PC-3 (cell line): Measurements from ENCODE around the gene SMAD3. TPM values are rescaled to one million over a fixed set of nuclear protein-coding genes. Genes with fewer than 3 reads are reported as not detected.

Experiments used
- ATAC-seq: fragments of 200-7000 bp; cut with Tn5 transposase; 2 replicates; pipeline ENCODE4 v1.9.1; 2020; ENCODE audit warnings: mild to moderate bottlenecking, moderate library complexity
- BruUV-seq: library from RNA; stranded (reverse); fragments of 400-500 nt; replicated peaks from 2 replicates; lab custom pipeline; 2021; lab: Mats Ljungman, UMichigan
- CTCF ChIA-PET: fragments of 300-600 bp; sonication (Branson Sonifier 250); formaldehyde crosslinking; loops from one replicate; lab custom pipeline; 2022; ENCODE audit warnings: antibody characterized with exemption; lab: Charles Lee
- POLR2A ChIA-PET: fragments of 300-600 bp; sonication (Branson Sonifier 250); formaldehyde crosslinking; loops from one replicate; lab custom pipeline; 2022; ENCODE audit warnings: antibody characterized with exemption; ENCODE audit not compliant: unreplicated experiment; lab: Charles Lee
- DNase-seq: peaks from one replicate; pipeline ENCODE4 v3.0.0-alpha.2; 2015
- H2AFZ ChIP-seq: fragments of 300-600 bp; sonication (generic); 2 replicates; pipeline ENCODE4 v1.6.0; 2016; ENCODE audit warnings: antibody characterized with exemption, low read length
- H3F3A ChIP-seq: fragments of 300-600 bp; sonication (generic); one replicate; pipeline ENCODE4 v1.6.0; 2017; ENCODE audit warnings: antibody characterized with exemption, low read length, control low read depth, mild to moderate bottlenecking; ENCODE audit not compliant: unreplicated experiment
- H3K27ac ChIP-seq: fragments of 300-600 bp; sonication (generic); 2 replicates; pipeline ENCODE4 v1.5.1; 2016; ENCODE audit warnings: mild to moderate bottlenecking, low read length
- H3K27me3 ChIP-seq: fragments of 300-600 bp; sonication (generic); 2 replicates; pipeline ENCODE4 v1.6.1; 2016; ENCODE audit warnings: low read length, mixed read lengths
- H3K36me3 ChIP-seq: fragments of 300-600 bp; sonication (generic); 2 replicates; pipeline ENCODE4 v1.6.1; 2016; ENCODE audit warnings: low read depth, mixed run types, low read length, mixed read lengths
- H3K4me1 ChIP-seq: fragments of 300-600 bp; sonication (generic); 2 replicates; pipeline ENCODE4 v1.5.1; 2016; ENCODE audit warnings: low read length; ENCODE audit not compliant: insufficient read depth
- H3K4me2 ChIP-seq: fragments of 300-600 bp; sonication (generic); 2 replicates; pipeline ENCODE4 v1.6.0; 2016; ENCODE audit warnings: low read length
- H3K4me3 ChIP-seq: fragments of 300-600 bp; sonication (generic); 2 replicates; pipeline ENCODE4 v1.5.1; 2016; ENCODE audit warnings: mild to moderate bottlenecking, low read length, mixed read lengths
- H3K79me2 ChIP-seq: fragments of 300-600 bp; sonication (generic); 2 replicates; pipeline ENCODE4 v1.6.1; 2017; ENCODE audit warnings: low read length, mixed read lengths
- H3K9ac ChIP-seq: fragments of 300-600 bp; sonication (generic); 2 replicates; pipeline ENCODE4 v1.6.0; 2016; ENCODE audit warnings: mild to moderate bottlenecking, low read length
- H3K9me2 ChIP-seq: fragments of 300-600 bp; sonication (generic); replicated peaks from 2 replicates; pipeline ENCODE4 v1.6.1; 2016; ENCODE audit warnings: mixed run types, low read length, mixed read lengths
- H3K9me3 ChIP-seq: fragments of 300-600 bp; sonication (generic); 2 replicates; pipeline ENCODE4 v1.6.1; 2016; ENCODE audit warnings: low read length, mixed read lengths
- H4K20me1 ChIP-seq: fragments of 300-600 bp; sonication (generic); 2 replicates; pipeline ENCODE4 v1.6.1; 2016; ENCODE audit warnings: low read length, mixed read lengths
- CTCF ChIP-seq: fragments of 300-600 bp; sonication (generic); conservative IDR thresholded peaks from 2 replicates; pipeline ENCODE4 v1.5.1; 2017; ENCODE audit warnings: antibody characterized with exemption, low read depth, mild to moderate bottlenecking, low read length
- EZH2 ChIP-seq: fragments of 300-600 bp; sonication (generic); IDR thresholded peaks from one replicate; pipeline ENCODE4 v1.6.1; 2017; ENCODE audit warnings: antibody characterized with exemption, mild to moderate bottlenecking, low read length; ENCODE audit not compliant: unreplicated experiment
- EZH2phosphoT487 ChIP-seq: fragments of 300-600 bp; sonication (generic); IDR thresholded peaks from 2 replicates; pipeline ENCODE4 v1.6.1; 2018; ENCODE audit warnings: mild to moderate bottlenecking, antibody characterized with exemption, low read length, borderline replicate concordance
- intact Hi-C: fragments of 100-400 bp; cut with micrococcal nuclease; formaldehyde crosslinking; loops from 2 replicates; pipeline ENCODE4 v1.9.0; 2023
- total RNA-seq: library from RNA; depleted of rRNA; stranded (reverse); fragments of >200 nt; gene quantifications from 2 replicates; pipeline ENCODE4 v1.2.3, GENCODE V29; 2014

The SMAD3 gene
- total RNA-seq, 1 experiment from 2014 or later, result 75.6 TPM

- intact Hi-C loops, result no loop called here
- no peak overlapping the region for H2AFZ ChIP-seq
- H3F3A ChIP-seq, result peaks cover 4% of the 10 kb centered on the region
- H3K79me2 ChIP-seq, result peaks cover 100% of the 10 kb centered on the region
- ATAC-seq (no peak), DNase-seq (no peak)
- no peaks in the 10 kb centered on the region for H3K9me2 ChIP-seq
- H3K4me3 ChIP-seq, result no peak overlapping the region
- CTCF ChIA-PET, result no interaction called here
- H3K27me3 ChIP-seq, result no peaks in the 10 kb centered on the region
- no TSS peak for BruUV-seq
- no peak overlapping the region for H3K9ac ChIP-seq
- POLR2A ChIA-PET, result no interaction called here
- H4K20me1 ChIP-seq, result peaks cover 11% of the 10 kb centered on the region; the same call in 1 of the 2 replicates
- H3K9me3 ChIP-seq, result no peaks in the 10 kb centered on the region
- H3K4me1 ChIP-seq, result peaks cover 72% of the 10 kb centered on the region
- no peak overlapping the region for H3K4me2 ChIP-seq
- TF ChIP-seq EZH2 (no peak), CTCF (no peak), EZH2phosphoT487 (no peak)
- peaks cover 31% of the 10 kb centered on the region; the same call in 1 of the 2 replicates for H3K36me3 ChIP-seq
- peak overlapping the region; percentile 4; the same call in 1 of the 2 replicates for H3K27ac ChIP-seq
Observed at GRCh38 chr15:67087507-67088172, 22.2 kb downstream of the SMAD3 start.

GRCh38 chr15:67089217-67090193 lies 24.1 kb downstream of the SMAD3 start:
- Histone ChIP-seq H3K36me3 (peaks cover 28% of the 10 kb centered on the region), H3K79me2 (peaks cover 100% of the 10 kb centered on the region), H3K4me1 (peaks cover 63% of the 10 kb centered on the region), H3K27ac (peak overlapping the region; percentile 87), H3K4me2 (0 out of 2 replicates have a peak overlapping the region, but pooled peaks have one; percentile 65), H4K20me1 (peaks cover 4% of the 10 kb centered on the region; the same call in 1 of the 2 replicates), H2AFZ (no peak overlapping the region), H3K9ac (no peak overlapping the region; the same call in 1 of the 2 replicates), H3F3A (peaks cover 4% of the 10 kb centered on the region), H3K9me2 (no peaks in the 10 kb centered on the region), H3K27me3 (no peaks in the 10 kb centered on the region), H3K9me3 (no peaks in the 10 kb centered on the region), H3K4me3 (no peak overlapping the region)
- intact Hi-C loops, result no loop called here
- CTCF ChIA-PET, result no interaction called here
- DNase-seq, result peak; percentile 71
- peak; percentile 58 for ATAC-seq
- POLR2A ChIA-PET, result interaction anchor here (0.6 kb wide), 1 partner anchor 64 kb away, joined by 5 read pairs; no protein-coding TSS in a partner anchor
- BruUV-seq, result no TSS peak
- no peak for TF ChIP-seq CTCF
- no peak for TF ChIP-seq EZH2
- TF ChIP-seq EZH2phosphoT487, result no peak
